Body of pancreas (tissue), 4 donors: ENCODE data around the gene CDH22.

Experiments
- POLR2A ChIP-seq, 3 donors: fragments of 450-650 bp; IDR thresholded peaks; one replicate each; pipeline ENCODE4 v1.6.1; 2016; ENCODE audit warnings: antibody characterized with exemption in 3 of 3, mild to moderate bottlenecking in 2 of 3
- TF ChIP-seq, protein P1 (sequence below), 7 experiments: fragments of 450-650 bp in 4 of 7; fragments of 200-600 bp in 3 of 7; sonication (generic) in 3 of 7; IDR thresholded peaks; one replicate each; pipeline ENCODE4 v1.5.1; 2016 to 2019; ENCODE audit warnings: antibody characterized with exemption in 7 of 7

GRCh38 chr20:46160661-46161060 is 147.6 kb downstream of the CDH22 start:
- TF ChIP-seq, protein P1, sequence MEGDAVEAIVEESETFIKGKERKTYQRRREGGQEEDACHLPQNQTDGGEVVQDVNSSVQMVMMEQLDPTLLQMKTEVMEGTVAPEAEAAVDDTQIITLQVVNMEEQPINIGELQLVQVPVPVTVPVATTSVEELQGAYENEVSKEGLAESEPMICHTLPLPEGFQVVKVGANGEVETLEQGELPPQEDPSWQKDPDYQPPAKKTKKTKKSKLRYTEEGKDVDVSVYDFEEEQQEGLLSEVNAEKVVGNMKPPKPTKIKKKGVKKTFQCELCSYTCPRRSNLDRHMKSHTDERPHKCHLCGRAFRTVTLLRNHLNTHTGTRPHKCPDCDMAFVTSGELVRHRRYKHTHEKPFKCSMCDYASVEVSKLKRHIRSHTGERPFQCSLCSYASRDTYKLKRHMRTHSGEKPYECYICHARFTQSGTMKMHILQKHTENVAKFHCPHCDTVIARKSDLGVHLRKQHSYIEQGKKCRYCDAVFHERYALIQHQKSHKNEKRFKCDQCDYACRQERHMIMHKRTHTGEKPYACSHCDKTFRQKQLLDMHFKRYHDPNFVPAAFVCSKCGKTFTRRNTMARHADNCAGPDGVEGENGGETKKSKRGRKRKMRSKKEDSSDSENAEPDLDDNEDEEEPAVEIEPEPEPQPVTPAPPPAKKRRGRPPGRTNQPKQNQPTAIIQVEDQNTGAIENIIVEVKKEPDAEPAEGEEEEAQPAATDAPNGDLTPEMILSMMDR (IDR thresholded peaks at IDR 0.05), result no peak
- no peak for TF ChIP-seq POLR2A (IDR thresholded peaks at IDR 0.05)
